HG02588 (cell line): ENCODE measurements around the gene TRNT1.

Experiments used
- ATAC-seq: cut with Tn5 transposase; IDR thresholded peaks from one replicate; pipeline ENCODE4 v1.9.1; 2021; ENCODE audit warnings: mild to moderate bottlenecking, moderate library complexity; ENCODE audit not compliant: unreplicated experiment

Gene TRNT1

DNA sequence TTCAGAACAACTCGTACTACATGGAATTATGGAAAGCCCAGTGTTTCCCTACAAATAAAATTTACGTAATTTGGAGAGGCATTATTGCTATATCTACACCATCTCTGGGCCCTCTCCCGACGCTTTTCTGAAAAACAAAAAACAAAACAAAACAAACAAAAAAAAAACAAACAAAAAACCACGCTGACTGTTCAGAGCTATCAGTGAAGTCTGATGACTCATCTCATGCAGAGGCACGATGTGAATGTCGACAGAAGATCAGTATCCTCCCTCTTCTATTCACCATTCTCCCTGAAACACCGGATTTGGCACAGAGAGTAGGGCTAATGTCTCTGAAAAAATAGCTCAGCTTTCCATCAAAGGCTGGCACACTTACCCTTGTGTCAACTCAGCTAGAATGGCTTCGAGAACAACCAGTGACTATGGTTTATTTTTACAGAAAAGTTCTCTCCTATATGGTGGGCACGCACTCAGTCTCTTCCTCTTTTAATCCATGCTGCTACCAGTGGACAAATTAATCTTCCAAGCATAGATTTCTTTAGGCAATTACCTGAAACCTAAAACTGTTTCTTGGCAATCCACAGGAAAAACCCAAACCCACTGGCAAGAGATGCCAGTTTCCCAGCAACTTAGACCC, 51.2 kb downstream of the TRNT1 start:
- no peak for ATAC-seq

DNA sequence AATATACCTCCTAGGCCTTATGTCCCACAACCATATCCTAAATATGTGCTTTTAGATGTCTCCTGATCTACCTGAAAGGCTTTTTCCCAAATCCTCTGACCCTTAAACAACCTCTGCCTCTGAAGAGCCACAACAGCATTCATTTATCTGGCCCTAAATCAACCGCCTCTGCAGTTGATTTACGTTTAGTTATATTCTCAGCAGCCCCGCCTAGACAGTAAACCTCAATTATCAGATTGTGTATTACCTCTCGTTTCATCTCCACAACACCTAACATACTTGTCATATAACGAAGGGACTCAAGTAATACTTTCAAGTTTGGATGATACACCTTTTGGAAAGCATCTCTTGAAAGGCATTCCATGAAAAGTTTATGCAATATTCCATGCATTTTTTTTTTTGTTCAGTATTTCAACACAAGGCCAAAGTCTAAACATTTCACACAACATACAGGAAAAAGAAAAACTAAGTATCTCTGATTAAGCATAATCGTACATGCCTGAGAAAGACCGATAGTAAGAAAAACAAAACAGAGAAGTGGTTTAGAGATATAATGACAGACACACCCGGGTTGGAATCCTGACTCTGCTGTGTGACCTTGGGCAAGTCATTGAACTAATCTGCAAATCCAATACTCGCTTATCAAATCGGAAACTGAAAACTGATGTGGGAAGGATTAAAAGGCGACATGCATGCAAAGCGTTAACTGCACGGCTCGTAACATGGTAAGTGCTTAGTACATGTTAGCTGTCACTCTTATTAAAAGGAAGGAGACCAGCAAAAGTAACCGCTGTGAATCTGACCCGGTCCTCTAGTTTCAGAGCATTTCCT, 52.0 kb downstream of the TRNT1 start:
- no peak for ATAC-seq

DNA sequence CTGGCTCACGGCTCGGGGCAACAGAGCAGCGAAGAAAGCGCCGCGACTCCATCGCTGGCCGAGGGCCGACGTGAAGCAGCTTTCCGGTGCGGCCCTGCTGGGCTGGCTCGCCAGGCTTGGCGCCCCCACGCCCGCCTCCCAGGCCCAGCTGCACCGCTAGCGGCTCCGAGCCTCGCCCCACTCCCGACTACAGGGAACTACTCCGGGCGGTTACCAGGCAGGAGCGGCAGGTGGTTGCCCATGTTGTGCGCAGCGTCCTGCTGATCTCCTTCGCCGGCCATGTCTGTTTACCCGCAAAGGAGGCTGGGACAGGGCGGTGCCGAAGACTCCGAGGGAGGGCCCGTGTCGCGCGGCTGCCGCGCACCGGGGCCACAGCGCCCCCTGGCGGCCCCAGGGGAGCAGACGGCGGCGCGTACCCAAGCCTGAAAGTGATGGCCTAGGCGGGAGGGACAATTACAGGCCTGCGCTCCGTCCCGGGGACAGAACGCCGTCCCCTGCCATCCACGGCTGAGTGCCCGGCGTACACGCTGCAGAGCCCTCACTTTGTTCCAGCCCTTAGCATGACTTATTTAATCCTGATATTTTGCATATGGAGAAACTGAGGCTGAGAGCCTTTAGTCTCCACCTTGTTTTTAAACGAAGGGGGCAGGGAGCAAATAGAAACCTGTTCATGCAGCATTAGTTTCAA, 52.8 kb downstream of the TRNT1 start, which contains the start of gene CRBN:
TSS of gene CRBN (minus strand) at position 285 of the 688 bp plus-strand sequence. CDS start at position 281, 4 bp downstream.
- ATAC-seq = peak; percentile 99

DNA sequence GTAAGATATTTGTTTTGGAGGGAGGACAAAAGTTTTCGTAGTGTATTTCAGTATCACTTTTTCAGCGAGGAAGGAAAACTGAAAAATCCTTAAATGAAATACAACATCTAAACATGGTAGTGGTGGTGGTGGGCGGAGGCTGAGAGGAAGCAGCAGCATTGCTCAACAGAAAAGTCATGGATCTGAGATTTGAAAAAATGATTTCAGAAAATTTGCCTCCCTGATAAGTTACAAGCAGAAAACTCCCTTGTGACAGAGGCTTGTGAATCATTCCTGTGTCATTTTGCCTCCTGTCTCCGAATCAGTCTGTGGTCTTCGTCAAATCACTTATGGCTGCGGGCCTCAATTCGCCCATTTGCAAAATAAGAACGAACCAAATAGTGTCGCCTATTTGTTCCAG, 53.7 kb downstream of the TRNT1 start:
- no peak for ATAC-seq

DNA sequence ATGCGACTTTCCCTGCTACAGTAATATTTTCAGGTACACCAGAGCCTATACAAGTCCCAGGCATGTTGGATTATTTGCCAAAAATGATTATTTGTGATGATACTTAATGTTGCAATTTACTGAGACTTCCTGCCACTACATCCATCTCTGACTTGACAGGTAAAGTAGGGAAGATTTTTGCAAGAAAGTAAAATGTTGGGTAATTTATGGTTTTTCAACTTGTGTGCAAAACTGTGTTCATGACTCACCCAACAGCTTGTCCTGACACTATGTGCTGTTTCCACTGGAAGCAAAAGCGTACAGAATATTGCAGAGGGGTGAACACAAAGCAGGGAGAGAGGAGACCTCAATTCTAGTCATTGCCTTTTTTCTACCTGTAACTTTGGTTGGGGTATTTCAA, 58.1 kb downstream of the TRNT1 start:
- no peak for ATAC-seq

DNA sequence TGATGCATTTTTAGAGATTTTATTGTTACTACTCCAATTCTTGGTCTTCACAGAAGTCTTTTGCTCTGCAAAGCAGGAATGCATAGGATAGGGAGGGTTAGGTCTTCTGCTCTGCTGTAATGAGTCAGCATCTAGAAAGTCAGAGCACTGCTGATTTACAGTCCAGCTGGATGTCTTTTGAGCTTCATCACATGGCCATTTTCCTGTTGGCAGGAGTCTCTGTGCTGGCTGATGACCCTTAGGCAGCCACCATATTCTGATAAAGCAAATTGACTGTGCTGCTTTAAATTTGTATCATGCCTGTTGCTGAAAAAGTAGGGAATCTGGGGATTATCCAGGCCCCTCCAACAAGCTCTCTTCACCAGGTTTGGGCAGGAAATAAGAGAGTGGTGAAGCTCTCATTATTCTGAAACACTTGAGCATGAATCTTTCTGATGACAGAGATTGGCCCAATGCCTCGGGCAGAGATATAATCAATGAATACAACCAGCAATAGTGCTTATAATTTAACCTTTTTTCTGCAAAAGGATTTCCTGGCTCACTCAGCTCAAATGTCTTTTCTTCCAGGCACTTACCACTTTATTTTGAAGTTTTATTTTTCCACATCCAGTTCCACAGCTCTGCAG, 62.5 kb downstream of the TRNT1 start:
- ATAC-seq = no peak

DNA sequence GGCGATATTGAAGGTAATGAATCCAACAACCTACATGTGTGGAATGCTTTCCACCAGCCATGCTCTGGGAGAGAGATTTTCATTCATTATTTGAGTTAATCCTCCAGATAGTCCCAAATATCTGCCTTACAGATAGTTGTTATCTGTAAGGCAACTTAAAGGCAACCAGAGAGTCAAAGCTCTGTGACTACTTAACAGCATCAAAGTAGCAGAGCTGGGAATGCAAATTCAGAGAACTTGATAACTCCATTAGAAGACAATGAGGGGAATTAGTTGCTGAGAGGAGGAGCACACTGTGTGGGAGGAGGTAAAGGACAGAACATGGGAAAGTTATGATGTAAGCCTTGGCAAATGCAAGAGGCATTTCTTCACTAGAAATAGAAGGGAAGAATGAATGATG, 63.2 kb downstream of the TRNT1 start:
- ATAC-seq = no peak

DNA sequence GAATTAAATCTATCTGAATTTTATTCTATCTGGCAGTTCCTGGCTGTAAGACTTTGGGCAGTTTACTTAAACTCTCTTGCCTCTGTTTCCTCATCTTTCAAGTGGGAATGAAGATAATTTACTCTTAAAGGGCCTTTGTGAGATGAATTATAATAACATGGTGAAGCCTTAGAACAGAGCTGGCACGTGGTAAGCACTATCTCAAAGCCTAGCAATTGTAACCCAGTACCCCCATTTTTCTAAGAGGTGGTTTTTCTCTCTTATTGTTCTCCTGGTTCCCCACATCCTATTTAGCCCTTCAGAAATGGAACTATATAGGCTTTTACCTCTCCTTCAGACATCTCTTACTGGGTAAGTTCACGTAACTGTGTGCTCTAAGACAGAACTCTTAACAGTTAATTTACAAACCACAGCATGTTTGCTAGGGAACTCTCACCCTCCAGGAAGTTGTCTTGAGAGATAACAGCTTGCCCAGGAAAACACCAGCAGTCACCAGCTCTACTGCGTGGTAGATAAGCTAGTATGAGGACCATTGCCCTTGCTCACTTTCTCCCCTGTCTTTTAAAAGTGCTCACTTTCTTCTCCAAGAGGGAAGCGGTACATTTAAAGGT, 65.0 kb downstream of the TRNT1 start:
- ATAC-seq = no peak

DNA sequence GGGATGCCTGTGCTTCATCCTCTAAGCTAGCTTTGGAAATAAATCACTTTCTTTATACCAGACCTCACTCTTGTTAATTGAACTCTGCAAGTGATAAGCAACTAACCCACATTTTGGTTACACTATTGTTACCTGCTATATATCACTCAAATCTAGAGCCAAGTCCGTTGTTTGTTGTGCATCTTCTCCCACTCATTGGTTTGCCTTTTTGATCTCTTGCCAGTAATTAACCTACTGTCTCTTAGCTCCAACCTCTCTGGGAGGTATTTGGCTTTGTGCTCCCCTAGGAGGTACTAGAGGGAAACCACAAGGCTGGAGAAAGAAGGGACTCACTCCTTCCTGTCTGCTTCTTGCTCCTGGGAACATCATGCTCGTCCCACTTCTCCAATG, 65.5 kb downstream of the TRNT1 start:
- no peak for ATAC-seq

DNA sequence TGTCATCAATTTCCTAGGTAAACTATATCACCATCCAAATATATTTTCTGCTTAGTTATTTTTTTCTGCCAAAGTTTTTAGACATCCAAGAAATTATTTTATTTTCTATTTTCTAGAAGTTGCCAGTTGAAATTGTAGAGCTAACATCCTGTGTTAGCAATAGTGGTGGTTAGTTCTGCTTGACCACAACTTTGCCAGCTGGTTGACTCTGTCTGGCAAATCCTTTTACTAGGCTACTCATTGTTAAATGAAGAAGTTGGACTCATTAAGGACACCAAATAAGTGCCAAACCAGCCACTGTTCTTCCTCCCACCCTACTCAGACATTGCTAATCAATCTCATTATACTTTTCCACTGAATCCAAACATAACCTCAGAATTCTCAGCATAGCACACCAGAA, 68.1 kb downstream of the TRNT1 start:
- ATAC-seq = no peak

DNA sequence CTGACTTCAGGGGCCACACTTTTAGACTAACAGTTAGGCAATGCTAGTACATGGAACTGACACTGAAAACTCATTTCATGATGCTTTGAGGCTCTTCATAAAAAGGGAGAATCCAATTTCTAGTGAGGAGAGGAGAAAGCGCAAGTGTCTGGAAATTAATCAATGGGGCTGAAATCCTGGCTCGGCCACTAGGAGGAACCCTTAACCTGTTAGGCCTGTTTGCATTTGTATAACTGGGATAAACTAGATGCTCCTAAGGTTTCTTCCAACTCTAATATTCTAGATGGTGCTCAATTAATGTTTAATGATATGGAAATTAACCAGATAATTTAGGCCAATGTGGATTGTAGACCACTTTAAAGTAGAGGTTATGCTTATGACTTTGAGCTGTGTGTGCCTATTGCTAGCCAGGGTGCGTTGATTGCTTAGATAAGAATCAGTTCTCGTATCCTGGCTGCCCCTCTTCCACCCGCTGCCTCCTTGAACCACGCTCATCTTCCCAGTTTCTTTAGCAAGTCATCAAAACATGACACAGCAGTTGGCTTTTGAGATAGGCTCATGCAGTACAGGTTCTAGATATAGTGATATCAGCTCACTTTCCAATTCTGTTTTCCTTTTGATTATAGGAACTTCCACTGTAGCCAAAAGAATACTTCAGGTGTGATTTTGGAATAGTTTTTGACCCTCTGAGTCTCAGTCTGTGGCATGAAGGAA, 69.6 kb downstream of the TRNT1 start:
- ATAC-seq = no peak
